ENCODE results near the gene CD53.

CD53 gene

GRCh38 chr1:110888641-110889040 is 15.7 kb downstream of the CD53 start:
- FAIRE-seq: no peak
- no peak for DNase-seq (ENCODE audit: insufficient read length, low spot score)
- TF ChIP-seq CTCF (IDR thresholded peaks at IDR 0.05; ENCODE audit: insufficient read depth, missing control alignments): no peak

DNA sequence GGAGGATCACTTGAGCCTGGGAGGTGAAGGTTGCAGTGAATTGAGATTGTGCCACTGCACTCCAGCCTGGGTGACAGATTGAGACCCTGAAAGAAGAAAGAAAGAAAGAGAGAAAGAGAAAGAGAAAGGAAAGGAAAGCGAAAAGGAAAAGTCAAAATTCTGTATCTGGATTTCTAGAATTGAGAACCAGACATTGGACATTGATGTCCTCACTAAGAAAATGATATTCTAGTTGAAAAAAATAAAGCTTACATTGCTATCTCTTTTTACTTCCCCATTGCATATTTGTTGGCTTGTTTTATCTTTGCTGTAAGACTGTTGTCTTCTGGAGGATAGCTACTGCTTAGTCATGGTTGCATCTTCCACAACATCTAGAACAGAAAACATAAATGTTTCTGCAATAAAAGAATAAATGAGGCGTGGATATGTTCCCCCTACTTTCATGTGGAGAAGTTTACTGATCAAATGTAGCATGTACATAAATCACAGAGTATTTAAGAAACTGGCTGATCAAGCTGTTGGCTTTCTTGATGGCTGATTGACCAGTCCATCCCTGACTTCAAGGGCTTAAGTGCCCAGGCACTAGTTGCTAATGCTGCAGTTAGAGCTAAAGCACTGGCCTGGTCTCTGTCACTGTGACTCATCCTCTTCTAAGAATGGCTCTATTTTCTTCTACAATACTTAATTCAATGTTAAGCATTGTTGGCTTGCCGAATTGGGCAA is 17.7 kb downstream of the CD53 start:
- FAIRE-seq (no peak), DNase-seq (ENCODE audit: insufficient read length, low spot score) (no peak)
- TF ChIP-seq CTCF (IDR thresholded peaks at IDR 0.05; ENCODE audit: insufficient read depth, missing control alignments): no peak

GRCh38 chr1:110893908-110894490 is 21.1 kb downstream of the CD53 start:
- no peak for DNase-seq (ENCODE audit: insufficient read length, low spot score)
- FAIRE-seq: no peak
- no peak for TF ChIP-seq CTCF (IDR thresholded peaks at IDR 0.05; ENCODE audit: insufficient read depth, missing control alignments)

- FAIRE-seq (no peak), DNase-seq (ENCODE audit: insufficient read length, low spot score) (no peak)
- TF ChIP-seq CTCF (IDR thresholded peaks at IDR 0.05; ENCODE audit: insufficient read depth, missing control alignments): no peak
Observed at GRCh38 chr1:110896090-110896489, 23.1 kb downstream of the CD53 start.

DNA sequence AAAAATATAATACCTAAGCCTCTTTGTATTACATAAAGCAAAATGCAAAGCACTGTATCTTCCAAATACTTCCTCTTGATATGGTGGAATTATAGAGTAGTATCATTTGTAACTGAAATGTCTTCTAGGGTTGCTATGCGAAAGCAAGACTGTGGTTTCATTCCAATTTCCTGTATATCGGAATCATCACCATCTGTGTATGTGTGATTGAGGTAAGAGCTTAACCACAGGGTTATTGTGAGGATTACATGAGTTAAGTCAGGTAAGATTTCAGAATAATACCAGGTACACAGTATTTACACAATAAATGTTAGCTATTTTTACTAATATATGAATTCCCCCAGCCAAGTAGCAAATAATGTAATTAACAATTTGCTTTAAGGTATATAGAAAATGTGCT is 24.7 kb downstream of the CD53 start:
- no peak for DNase-seq (ENCODE audit: insufficient read length, low spot score)
- FAIRE-seq: no peak
- no peak for TF ChIP-seq CTCF (IDR thresholded peaks at IDR 0.05; ENCODE audit: insufficient read depth, missing control alignments)

DNA sequence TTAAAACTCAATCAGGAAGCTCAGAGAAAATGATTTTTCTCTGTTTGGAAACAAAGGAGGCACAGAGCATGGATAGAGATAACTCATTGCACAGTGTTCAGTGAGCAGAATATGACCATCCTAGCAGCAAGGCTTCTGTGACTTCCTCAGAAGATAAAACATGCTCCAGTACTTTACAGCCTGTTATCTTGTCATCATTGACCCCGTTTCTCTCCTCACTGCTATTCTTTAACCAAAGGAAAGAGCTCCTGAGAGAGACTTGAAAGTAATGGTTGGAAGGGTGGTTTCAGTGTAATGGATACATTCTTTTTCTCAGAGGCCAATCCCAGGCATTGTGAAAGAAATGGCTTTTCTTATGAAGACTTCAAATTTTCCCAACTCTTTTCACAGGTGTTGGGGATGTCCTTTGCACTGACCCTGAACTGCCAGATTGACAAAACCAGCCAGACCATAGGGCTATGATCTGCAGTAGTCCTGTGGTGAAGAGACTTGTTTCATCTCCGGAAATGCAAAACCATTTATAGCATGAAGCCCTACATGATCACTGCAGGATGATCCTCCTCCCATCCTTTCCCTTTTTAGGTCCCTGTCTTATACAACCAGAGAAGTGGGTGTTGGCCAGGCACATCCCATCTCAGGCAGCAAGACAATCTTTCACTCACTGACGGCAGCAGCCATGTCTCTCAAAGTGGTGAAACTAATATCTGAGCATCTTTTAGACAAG is 25.9 kb downstream of the CD53 start:
- no peak for TF ChIP-seq CTCF (IDR thresholded peaks at IDR 0.05; ENCODE audit: insufficient read depth, missing control alignments)
- FAIRE-seq (no peak), DNase-seq (ENCODE audit: insufficient read length, low spot score) (no peak)

DNA sequence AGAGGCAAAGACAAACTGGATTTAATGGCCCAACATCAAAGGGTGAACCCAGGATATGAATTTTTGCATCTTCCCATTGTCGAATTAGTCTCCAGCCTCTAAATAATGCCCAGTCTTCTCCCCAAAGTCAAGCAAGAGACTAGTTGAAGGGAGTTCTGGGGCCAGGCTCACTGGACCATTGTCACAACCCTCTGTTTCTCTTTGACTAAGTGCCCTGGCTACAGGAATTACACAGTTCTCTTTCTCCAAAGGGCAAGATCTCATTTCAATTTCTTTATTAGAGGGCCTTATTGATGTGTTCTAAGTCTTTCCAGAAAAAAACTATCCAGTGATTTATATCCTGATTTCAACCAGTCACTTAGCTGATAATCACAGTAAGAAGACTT is 26.5 kb downstream of the CD53 start:
- DNase-seq (ENCODE audit: insufficient read length, low spot score) (no peak), FAIRE-seq (no peak)
- no peak for TF ChIP-seq CTCF (IDR thresholded peaks at IDR 0.05; ENCODE audit: insufficient read depth, missing control alignments)

Measured in D721Med (cell line).